Mononuclear cell (primary cell): ENCODE data around the gene PCDHGC5. TPM values are rescaled to one million over a fixed set of nuclear protein-coding genes. Genes with fewer than 3 reads are reported as not detected.

Experiments
- H3K27me3 ChIP-seq: 2 replicates; pipeline ENCODE4 v1.6.0; 2011; ENCODE audit warnings: low read length, control low read depth; ENCODE audit not compliant: insufficient read depth
- H3K4me1 ChIP-seq: 2 replicates; pipeline ENCODE4 v1.5.1; 2011; ENCODE audit warnings: mild to moderate bottlenecking, low read length, control low read depth; ENCODE audit not compliant: insufficient read depth
- H3K4me3 ChIP-seq: 2 replicates; pipeline ENCODE4 v1.5.1; 2011; ENCODE audit warnings: mild to moderate bottlenecking, low read length, moderate library complexity
- H3K9me3 ChIP-seq: 2 replicates; pipeline ENCODE4 v1.5.1; 2011; ENCODE audit warnings: low read depth, mild to moderate bottlenecking, control low read depth, low read length
- total RNA-seq: library from RNA; depleted of rRNA; stranded (reverse); fragments of >200 nt; gene quantifications from one replicate; pipeline ENCODE4 v1.2.3, GENCODE V29; 2012

PCDHGC5 gene
- total RNA-seq, 1 donor = not detected

GRCh38 chr5:141527426-141527825, 38.5 kb downstream of the PCDHGC5 start:
- no peak overlapping the region for H3K4me3 ChIP-seq
- no peaks in the 10 kb centered on the region for H3K27me3 ChIP-seq
- no peaks in the 10 kb centered on the region for H3K9me3 ChIP-seq
- peaks cover 5% of the 10 kb centered on the region for H3K4me1 ChIP-seq

GRCh38 chr5:141528291-141528984, 39.6 kb downstream of the PCDHGC5 start:
- no peaks in the 10 kb centered on the region for H3K9me3 ChIP-seq
- H3K27me3 ChIP-seq = no peaks in the 10 kb centered on the region
- no peaks in the 10 kb centered on the region for H3K4me1 ChIP-seq
- no peak overlapping the region for H3K4me3 ChIP-seq

- no peaks in the 10 kb centered on the region for H3K9me3 ChIP-seq
- no peaks in the 10 kb centered on the region for H3K4me1 ChIP-seq
- H3K4me3 ChIP-seq = no peak overlapping the region
- H3K27me3 ChIP-seq = no peaks in the 10 kb centered on the region
Observed at GRCh38 chr5:141529002-141529401, 40.1 kb downstream of the PCDHGC5 start.

GRCh38 chr5:141529873-141530272, 41.0 kb downstream of the PCDHGC5 start:
- H3K27me3 ChIP-seq = no peaks in the 10 kb centered on the region
- no peaks in the 10 kb centered on the region for H3K4me1 ChIP-seq
- H3K4me3 ChIP-seq = no peak overlapping the region
- no peaks in the 10 kb centered on the region for H3K9me3 ChIP-seq

- no peaks in the 10 kb centered on the region for H3K9me3 ChIP-seq
- H3K4me3 ChIP-seq = no peak overlapping the region
- H3K27me3 ChIP-seq = no peaks in the 10 kb centered on the region
- H3K4me1 ChIP-seq = no peaks in the 10 kb centered on the region
Observed at GRCh38 chr5:141532726-141533125, 43.8 kb downstream of the PCDHGC5 start.

GRCh38 chr5:141533897-141534296, 45.0 kb downstream of the PCDHGC5 start:
- Histone ChIP-seq H3K9me3 (no peaks in the 10 kb centered on the region), H3K4me1 (no peaks in the 10 kb centered on the region), H3K27me3 (no peaks in the 10 kb centered on the region), H3K4me3 (no peak overlapping the region)

GRCh38 chr5:141534492-141535213, 45.8 kb downstream of the PCDHGC5 start:
- no peaks in the 10 kb centered on the region for H3K27me3 ChIP-seq
- H3K4me3 ChIP-seq = no peak overlapping the region
- no peaks in the 10 kb centered on the region for H3K9me3 ChIP-seq
- no peaks in the 10 kb centered on the region for H3K4me1 ChIP-seq

Other genes starting within 250 kb of the PCDHGC5 start
- gene PCDHB15, start 243.7 kb upstream of the PCDHGC5 start, total RNA-seq = not detected
- 0.73 TPM for gene SLC25A2, start 185.0 kb upstream of the PCDHGC5 start, total RNA-seq
- 76.5 TPM for gene TAF7, start 168.3 kb upstream of the PCDHGC5 start, total RNA-seq
- not detected for gene PCDHGA1, start 158.6 kb upstream of the PCDHGC5 start, total RNA-seq
- not detected for gene PCDHGA2, start 150.3 kb upstream of the PCDHGC5 start, total RNA-seq
- 0.10 TPM for gene PCDHGA3, start 145.3 kb upstream of the PCDHGC5 start, total RNA-seq
- gene PCDHGB1, start 139.0 kb upstream of the PCDHGC5 start, total RNA-seq = not detected
- gene PCDHGA4, start 134.1 kb upstream of the PCDHGC5 start, total RNA-seq = 0.21 TPM
- 0.63 TPM for gene PCDHGB2, start 129.1 kb upstream of the PCDHGC5 start, total RNA-seq
- 0.21 TPM for gene PCDHGA5, start 124.9 kb upstream of the PCDHGC5 start, total RNA-seq
- 0.63 TPM for gene PCDHGB3, start 118.8 kb upstream of the PCDHGC5 start, total RNA-seq
- 0.10 TPM for gene PCDHGA6, start 115.2 kb upstream of the PCDHGC5 start, total RNA-seq
- gene PCDHGA7, start 106.3 kb upstream of the PCDHGC5 start, total RNA-seq = 0.42 TPM
- gene PCDHGB4, start 101.4 kb upstream of the PCDHGC5 start, total RNA-seq = 0.31 TPM
- 0.10 TPM for gene PCDHGA8, start 96.4 kb upstream of the PCDHGC5 start, total RNA-seq
- gene PCDHGB5, start 91.1 kb upstream of the PCDHGC5 start, total RNA-seq = 0.84 TPM
- gene PCDHGA9, start 86.3 kb upstream of the PCDHGC5 start, total RNA-seq = 0.42 TPM
- 0.63 TPM for gene PCDHGB6, start 81.1 kb upstream of the PCDHGC5 start, total RNA-seq
- gene PCDHGA10, start 76.1 kb upstream of the PCDHGC5 start, total RNA-seq = 0.52 TPM
- gene PCDHGB7, start 71.4 kb upstream of the PCDHGC5 start, total RNA-seq = 0.31 TPM
- gene PCDHGA11, start 68.0 kb upstream of the PCDHGC5 start, total RNA-seq = 0.21 TPM
- gene PCDHGA12, start 58.6 kb upstream of the PCDHGC5 start, total RNA-seq = 0.10 TPM
- 0.42 TPM for gene PCDHGC3, start 13.1 kb upstream of the PCDHGC5 start, total RNA-seq
- gene PCDHGC4, start 4.1 kb upstream of the PCDHGC5 start, total RNA-seq = 0.10 TPM
- gene DIAPH1, start 129.9 kb downstream of the PCDHGC5 start, total RNA-seq = 81.9 TPM
- 30.5 TPM for gene HDAC3, start 147.8 kb downstream of the PCDHGC5 start, total RNA-seq
- gene RELL2, start 147.9 kb downstream of the PCDHGC5 start, total RNA-seq = 6.6 TPM
- gene FCHSD1, start 162.3 kb downstream of the PCDHGC5 start, total RNA-seq = 41.1 TPM
- 1.4 TPM for gene ARAP3, start 193.1 kb downstream of the PCDHGC5 start, total RNA-seq